Endothelial cell of umbilical vein (primary cell): ENCODE measurements around the gene ZNRF1. TPM values are rescaled to one million over a fixed set of nuclear protein-coding genes. Genes with fewer than 3 reads are reported as not detected.

Experiments
- BruUV-seq: library from RNA; stranded (reverse); fragments of 400-500 nt; replicated peaks from 2 replicates; lab custom pipeline; 2021; lab: Mats Ljungman, UMichigan
- CTCF ChIA-PET: fragments of 300-600, 350-600 bp; sonication (Branson Sonifier 250); formaldehyde crosslinking; loops from one replicate; lab custom pipeline; 2021; ENCODE audit warnings: antibody characterized with exemption, inconsistent platforms; lab: Charles Lee
- POLR2A ChIA-PET: fragments of 300-600, 350-600 bp; sonication (Branson Sonifier 250); formaldehyde crosslinking; loops from one replicate; lab custom pipeline; 2021; ENCODE audit warnings: antibody characterized with exemption, inconsistent platforms; lab: Charles Lee
- DNase-seq: peaks from one replicate; pipeline ENCODE4 v3.0.0-alpha.2; 2011; ENCODE audit warnings: low read depth, low spot score
- FAIRE-seq: peaks from 2 replicates; lab custom pipeline; 2011; peaks lifted over from hg19 to GRCh38; lab: Jason Lieb, UNC
- H2AFZ ChIP-seq: 2 replicates; pipeline ENCODE4 v1.6.0; 2012; ENCODE audit warnings: low read depth, low read length, control low read depth, inconsistent platforms
- H3K27ac ChIP-seq: 2 replicates; pipeline ENCODE4 v1.5.1; 2011; ENCODE audit warnings: low read depth, mild to moderate bottlenecking, control low read depth, low read length, moderate library complexity; ENCODE audit not compliant: insufficient read depth
- H3K27me3 ChIP-seq, 2 experiments: 2 replicates each; pipeline versions ENCODE4 v1.6.0 to v1.6.1; 2011; ENCODE audit warnings: low read length in 2 of 2, mixed read lengths in 1 of 2; ENCODE audit not compliant: control insufficient read depth in 2 of 2, insufficient read depth in 2 of 2
- H3K36me3 ChIP-seq, 2 experiments: 2 replicates in 1 of 2; 3 replicates in 1 of 2; pipeline ENCODE4 v1.5.1; 2011; ENCODE audit warnings: low read length in 2 of 2, mild to moderate bottlenecking in 1 of 2, moderate library complexity in 1 of 2; ENCODE audit not compliant: control insufficient read depth in 2 of 2, insufficient read depth in 2 of 2; ENCODE audit errors: extremely low read depth in 1 of 2
- H3K4me1 ChIP-seq: 3 replicates; pipeline ENCODE4 v1.5.1; 2011; ENCODE audit warnings: mild to moderate bottlenecking, low read length; ENCODE audit not compliant: control insufficient read depth, insufficient read depth; ENCODE audit errors: extremely low read depth
- H3K4me2 ChIP-seq: 2 replicates; pipeline ENCODE4 v1.6.1; 2011; ENCODE audit warnings: low read length, control low read depth, mixed read lengths; ENCODE audit not compliant: insufficient read depth
- H3K4me3 ChIP-seq, 3 experiments: fragments of 200-600 bp in 1 of 3; sonication (generic), shearing (Covaris generic) in 1 of 3; replicated peaks in 1 of 3; 2 replicates each; pipeline ENCODE4 v1.5.1; 2011 to 2016; ENCODE audit warnings: control low read depth in 3 of 3, low read length in 3 of 3, mild to moderate bottlenecking in 2 of 3, inconsistent platforms in 1 of 3, low read depth in 1 of 3, moderate library complexity in 1 of 3; ENCODE audit not compliant: insufficient read depth in 1 of 3
- H3K79me2 ChIP-seq: 2 replicates; pipeline ENCODE4 v1.6.0; 2012; ENCODE audit warnings: low read length, inconsistent platforms; ENCODE audit not compliant: control insufficient read depth, insufficient read depth
- H3K9ac ChIP-seq: replicated peaks from 2 replicates; pipeline ENCODE3; 2011; ENCODE audit warnings: low read length, control low read depth; ENCODE audit not compliant: insufficient read depth; ENCODE audit errors: extremely low read depth
- H3K9me1 ChIP-seq: replicated peaks from 3 replicates; pipeline ENCODE4 v1.6.0; 2011; ENCODE audit warnings: mild to moderate bottlenecking, low read length; ENCODE audit not compliant: control insufficient read depth, insufficient read depth; ENCODE audit errors: extremely low read depth
- H3K9me3 ChIP-seq: replicated peaks from 2 replicates; pipeline ENCODE4 v1.5.1; 2012; ENCODE audit warnings: low read length, inconsistent platforms; ENCODE audit not compliant: control insufficient read depth, insufficient read depth
- H4K20me1 ChIP-seq: replicated peaks from 2 replicates; pipeline ENCODE3; 2011; ENCODE audit warnings: mild to moderate bottlenecking, low read length; ENCODE audit not compliant: control insufficient read depth, insufficient read depth; ENCODE audit errors: extremely low read depth
- EZH2 ChIP-seq: IDR thresholded peaks from 2 replicates; pipeline ENCODE4 v1.6.1; 2012; ENCODE audit warnings: borderline replicate concordance, low read depth, mild to moderate bottlenecking, moderate library complexity, low read length, inconsistent platforms; ENCODE audit not compliant: severe bottlenecking
- FOS ChIP-seq: IDR thresholded peaks from 2 replicates; pipeline ENCODE4 v1.6.1; 2011; ENCODE audit warnings: mild to moderate bottlenecking, low read length, moderate library complexity, borderline replicate concordance; ENCODE audit not compliant: insufficient read depth
- GATA2 ChIP-seq: IDR thresholded peaks from 2 replicates; pipeline ENCODE4 v1.7.0; 2011; ENCODE audit warnings: low read depth, mild to moderate bottlenecking, moderate library complexity, mixed read lengths, low read length; ENCODE audit not compliant: insufficient read length, insufficient read depth
- JUN ChIP-seq: IDR thresholded peaks from 2 replicates; pipeline ENCODE4 v1.6.1; 2011; ENCODE audit warnings: borderline replicate concordance, low read depth; ENCODE audit not compliant: insufficient read length, insufficient read depth
- MYC ChIP-seq: IDR thresholded peaks from one replicate; pipeline ENCODE4 v1.6.1; 2011; ENCODE audit warnings: mild to moderate bottlenecking, low read depth, low read length
- POLR2A ChIP-seq: IDR thresholded peaks from 2 replicates; pipeline ENCODE4 v1.6.1; 2012; ENCODE audit warnings: low read depth, mild to moderate bottlenecking, control low read depth, low read length
- POLR2AphosphoS5 ChIP-seq: IDR thresholded peaks from 2 replicates; pipeline ENCODE4 v1.6.1; 2012; ENCODE audit warnings: low read depth, mild to moderate bottlenecking, control low read depth, low read length, moderate library complexity; ENCODE audit not compliant: insufficient read depth
- dilution Hi-C: fragments of 300-500 bp; cut with MboI; formaldehyde crosslinking; loops from one replicate; pipeline ENCODE4 v1.15.0; 2019; ENCODE audit warnings: low sequenced_read_pairs; ENCODE audit not compliant: extremely low pct_ligation_motif_present
- intact Hi-C: fragments of 100-400 bp; cut with micrococcal nuclease; formaldehyde crosslinking; loops from one replicate; pipeline ENCODE4 v1.10.0; 2022
- polyA plus RNA-seq, 4 experiments: library from polyadenylated mRNA; depleted of rRNA in 3 of 4; stranded (reverse) in 3 of 4; unstranded in 1 of 4; fragments of >200 nt; gene quantifications; 2 replicates each; pipeline versions ENCODE4 v1.2.1 to v1.2.3, GENCODE V29; 2011 to 2012; ENCODE audit warnings: missing spikeins in 1 of 4
- total RNA-seq: library from RNA; stranded (reverse); gene quantifications from 2 replicates; pipeline ENCODE4 v1.2.3, GENCODE V29; 2021
- TF ChIP-seq, protein P1 (sequence below), 2 donors: IDR thresholded peaks; 1 replicate in 1 of 2; 2 replicates in 1 of 2; pipeline ENCODE4 v1.5.1; 2011; ENCODE audit warnings: low read length in 2 of 2, mild to moderate bottlenecking in 2 of 2, moderate library complexity in 2 of 2, control low read depth in 1 of 2, inconsistent platforms in 1 of 2, low read depth in 1 of 2; ENCODE audit not compliant: insufficient read depth in 1 of 2; ENCODE audit errors: extremely low read depth in 1 of 2
- TF ChIP-seq, protein P2 (sequence below): IDR thresholded peaks from 2 replicates; pipeline ENCODE4 v1.6.1; 2011; ENCODE audit not compliant: insufficient read depth, insufficient read length

The ZNRF1 gene
- total and polyA plus RNA-seq, 2 donors (not counting 3 experiments of a cell fraction or from before 2014, with no cell fraction given), result 23.7 to 34.9 TPM

DNA sequence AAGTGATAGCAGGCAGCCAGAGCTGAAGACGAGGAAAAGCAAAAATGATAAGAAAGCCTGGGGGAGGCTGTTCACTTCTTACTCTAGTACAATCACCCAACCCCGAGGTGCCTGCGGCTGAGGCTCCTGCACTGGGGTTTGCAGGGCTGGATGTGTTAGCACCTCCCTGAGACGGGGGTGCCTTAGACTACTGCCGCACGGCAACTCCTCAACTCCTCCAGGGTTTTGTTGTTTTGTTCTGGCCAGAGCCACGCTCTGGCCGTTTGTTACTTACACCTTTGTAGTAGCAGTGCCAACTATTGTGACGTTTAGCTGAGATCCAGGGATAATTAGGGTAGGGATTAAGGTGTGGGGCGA is 66.3 kb downstream of the ZNRF1 start:
- TF ChIP-seq POLR2A (no peak), POLR2AphosphoS5 (no peak), EZH2 (no peak), GATA2 (no peak), MYC (no peak), FOS (no peak), JUN (no peak)
- TF ChIP-seq, protein P1, sequence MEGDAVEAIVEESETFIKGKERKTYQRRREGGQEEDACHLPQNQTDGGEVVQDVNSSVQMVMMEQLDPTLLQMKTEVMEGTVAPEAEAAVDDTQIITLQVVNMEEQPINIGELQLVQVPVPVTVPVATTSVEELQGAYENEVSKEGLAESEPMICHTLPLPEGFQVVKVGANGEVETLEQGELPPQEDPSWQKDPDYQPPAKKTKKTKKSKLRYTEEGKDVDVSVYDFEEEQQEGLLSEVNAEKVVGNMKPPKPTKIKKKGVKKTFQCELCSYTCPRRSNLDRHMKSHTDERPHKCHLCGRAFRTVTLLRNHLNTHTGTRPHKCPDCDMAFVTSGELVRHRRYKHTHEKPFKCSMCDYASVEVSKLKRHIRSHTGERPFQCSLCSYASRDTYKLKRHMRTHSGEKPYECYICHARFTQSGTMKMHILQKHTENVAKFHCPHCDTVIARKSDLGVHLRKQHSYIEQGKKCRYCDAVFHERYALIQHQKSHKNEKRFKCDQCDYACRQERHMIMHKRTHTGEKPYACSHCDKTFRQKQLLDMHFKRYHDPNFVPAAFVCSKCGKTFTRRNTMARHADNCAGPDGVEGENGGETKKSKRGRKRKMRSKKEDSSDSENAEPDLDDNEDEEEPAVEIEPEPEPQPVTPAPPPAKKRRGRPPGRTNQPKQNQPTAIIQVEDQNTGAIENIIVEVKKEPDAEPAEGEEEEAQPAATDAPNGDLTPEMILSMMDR (IDR thresholded peaks at IDR 0.05; ENCODE audit: extremely low read depth in 1 of 2, insufficient read depth in 1 of 2, low read depth in 1 of 2, low read length in 2 of 2), result no peak
- TF ChIP-seq, protein P2, sequence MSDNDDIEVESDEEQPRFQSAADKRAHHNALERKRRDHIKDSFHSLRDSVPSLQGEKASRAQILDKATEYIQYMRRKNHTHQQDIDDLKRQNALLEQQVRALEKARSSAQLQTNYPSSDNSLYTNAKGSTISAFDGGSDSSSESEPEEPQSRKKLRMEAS, result no peak
- H3K9me1 ChIP-seq, result no peaks in the 10 kb centered on the region
- H3K9me3 ChIP-seq, result no peaks in the 10 kb centered on the region
- H3K36me3 ChIP-seq, result no peaks in the 10 kb centered on the region
- no TSS peak for BruUV-seq
- no peak overlapping the region for H2AFZ ChIP-seq
- ChIA-PET CTCF (interaction anchor here (0.7 to 1.5 kb wide), 2 partner anchors 11 to 12 kb away, joined by 3 to 5 read pairs; no protein-coding TSS in a partner anchor), POLR2A (no interaction called here)
- peaks cover 6% of the 10 kb centered on the region for H4K20me1 ChIP-seq
- H3K9ac ChIP-seq, result no peak overlapping the region
- H3K27me3 ChIP-seq, result no peaks in the 10 kb centered on the region
- peaks cover 18% of the 10 kb centered on the region for H3K79me2 ChIP-seq
- no peak overlapping the region for H3K4me3 ChIP-seq
- dilution Hi-C loops, result no loop called here
- DNase-seq (no peak), FAIRE-seq (no peak)
- intact Hi-C loops, result no loop called here
- H3K4me1 ChIP-seq, result no peaks in the 10 kb centered on the region
- H3K27ac ChIP-seq, result no peak overlapping the region
- H3K4me2 ChIP-seq, result no peak overlapping the region
